Central memory CD8-positive, alpha-beta T cell (primary cell): Measurements from ENCODE around the gene CLEC2L.
"Not testable (repeated sequence)": the region's sequence is repeated elsewhere in the genome, so short reads cannot be mapped to it uniquely, and the experiment has no call there.

ENCODE experiments used
- ATAC-seq: fragments of 150-1000 bp; cut with Tn5 transposase; replicated peaks from 2 replicates; pipeline ENCODE4 v1.10.0; 2022; ENCODE audit warnings: mild to moderate bottlenecking, moderate FRiP score, moderate number of reproducible peaks; ENCODE audit not compliant: poor library complexity, severe bottlenecking; ENCODE audit errors: extremely low read depth
- DNase-seq, 2 donors: peaks; one replicate each; pipeline ENCODE4 v3.0.0; 2021; ENCODE audit warnings: low spot score in 2 of 2
- H3K27ac Mint-ChIP-seq: one replicate; pipeline ENCODE4 v1.8.0; 2022; ENCODE audit warnings: low read depth, mild to moderate bottlenecking, moderate library complexity, mixed read lengths
- H3K27me3 Mint-ChIP-seq: one replicate; pipeline ENCODE4 v1.8.0; 2022; ENCODE audit warnings: mixed read lengths
- H3K36me3 Mint-ChIP-seq: one replicate; pipeline ENCODE4 v1.8.0; 2022; ENCODE audit warnings: mild to moderate bottlenecking, moderate library complexity, mixed read lengths; ENCODE audit not compliant: insufficient read depth
- H3K4me1 Mint-ChIP-seq: one replicate; pipeline ENCODE4 v1.8.0; 2022; ENCODE audit warnings: mixed read lengths
- H3K4me3 Mint-ChIP-seq: one replicate; pipeline ENCODE4 v1.8.0; 2022; ENCODE audit warnings: mild to moderate bottlenecking, moderate library complexity, mixed read lengths
- H3K9me3 Mint-ChIP-seq: one replicate; pipeline ENCODE4 v1.8.0; 2022; ENCODE audit warnings: mixed read lengths

Gene CLEC2L

GRCh38 chr7:139544645-139545044 is 21.2 kb downstream of the CLEC2L start:
- ATAC-seq (no peak), DNase-seq (no peak)
- Mint-ChIP-seq H3K36me3 (no peaks in the 10 kb centered on the region), H3K4me1 (no peaks in the 10 kb centered on the region), H3K27ac (no peak overlapping the region), H3K9me3 (no peaks in the 10 kb centered on the region), H3K27me3 (no peaks in the 10 kb centered on the region), H3K4me3 (no peak overlapping the region)

GRCh38 chr7:139548302-139549028 is 25.0 kb downstream of the CLEC2L start:
- Mint-ChIP-seq H3K27ac (no peak overlapping the region), H3K9me3 (no peaks in the 10 kb centered on the region), H3K4me1 (no peaks in the 10 kb centered on the region), H3K36me3 (no peaks in the 10 kb centered on the region), H3K4me3 (no peak overlapping the region), H3K27me3 (peaks cover 4% of the 10 kb centered on the region)
- ATAC-seq (no peak), DNase-seq (no peak)

- not testable (repeated sequence) for DNase-seq, H3K4me3 Mint-ChIP-seq, H3K4me1 Mint-ChIP-seq, H3K27ac Mint-ChIP-seq, H3K36me3 Mint-ChIP-seq, ATAC-seq, H3K9me3 Mint-ChIP-seq
- H3K27me3 Mint-ChIP-seq, result peaks cover 48% of the 10 kb centered on the region
Measured at GRCh38 chr7:139553991-139554700, 30.7 kb downstream of the CLEC2L start.

GRCh38 chr7:139557857-139558581 is 34.5 kb downstream of the CLEC2L start:
- Mint-ChIP-seq H3K9me3 (peaks cover 5% of the 10 kb centered on the region), H3K27ac (no peak overlapping the region), H3K4me3 (no peak overlapping the region), H3K4me1 (no peaks in the 10 kb centered on the region), H3K27me3 (peaks cover 61% of the 10 kb centered on the region), H3K36me3 (no peaks in the 10 kb centered on the region)
- no peak for DNase-seq
- ATAC-seq, result no peak

- peaks cover 5% of the 10 kb centered on the region for H3K9me3 Mint-ChIP-seq
- H3K36me3 Mint-ChIP-seq, result no peaks in the 10 kb centered on the region
- H3K27ac Mint-ChIP-seq, result no peak overlapping the region
- no peak for ATAC-seq
- no peak for DNase-seq
- no peaks in the 10 kb centered on the region for H3K4me1 Mint-ChIP-seq
- H3K4me3 Mint-ChIP-seq, result no peak overlapping the region
- H3K27me3 Mint-ChIP-seq, result peaks cover 47% of the 10 kb centered on the region
Measured at GRCh38 chr7:139559364-139560105, 36.0 kb downstream of the CLEC2L start.

- H3K4me3 Mint-ChIP-seq, result no peak overlapping the region
- no peak overlapping the region for H3K27ac Mint-ChIP-seq
- ATAC-seq (no peak), DNase-seq (no peak)
- H3K4me1 Mint-ChIP-seq, result no peaks in the 10 kb centered on the region
- peaks cover 40% of the 10 kb centered on the region for H3K27me3 Mint-ChIP-seq
- H3K9me3 Mint-ChIP-seq, result peaks cover 5% of the 10 kb centered on the region
- H3K36me3 Mint-ChIP-seq, result no peaks in the 10 kb centered on the region
Measured at GRCh38 chr7:139560199-139560598, 36.7 kb downstream of the CLEC2L start.

GRCh38 chr7:139560678-139561077 is 37.2 kb downstream of the CLEC2L start:
- no peak overlapping the region for H3K27ac Mint-ChIP-seq
- peaks cover 5% of the 10 kb centered on the region for H3K9me3 Mint-ChIP-seq
- H3K27me3 Mint-ChIP-seq, result peaks cover 36% of the 10 kb centered on the region
- no peak for ATAC-seq
- no peaks in the 10 kb centered on the region for H3K4me1 Mint-ChIP-seq
- DNase-seq, result no peak
- no peaks in the 10 kb centered on the region for H3K36me3 Mint-ChIP-seq
- no peak overlapping the region for H3K4me3 Mint-ChIP-seq

- ATAC-seq (no peak), DNase-seq (no peak)
- no peak overlapping the region for H3K4me3 Mint-ChIP-seq
- peaks cover 29% of the 10 kb centered on the region for H3K27me3 Mint-ChIP-seq
- no peak overlapping the region for H3K27ac Mint-ChIP-seq
- peaks cover 5% of the 10 kb centered on the region for H3K9me3 Mint-ChIP-seq
- H3K4me1 Mint-ChIP-seq, result no peaks in the 10 kb centered on the region
- H3K36me3 Mint-ChIP-seq, result no peaks in the 10 kb centered on the region
Measured at GRCh38 chr7:139562491-139562890, 39.0 kb downstream of the CLEC2L start.

- no peaks in the 10 kb centered on the region for H3K4me1 Mint-ChIP-seq
- H3K27ac Mint-ChIP-seq, result no peak overlapping the region
- H3K4me3 Mint-ChIP-seq, result no peak overlapping the region
- H3K9me3 Mint-ChIP-seq, result peaks cover 5% of the 10 kb centered on the region
- H3K36me3 Mint-ChIP-seq, result peaks cover 1% of the 10 kb centered on the region
- H3K27me3 Mint-ChIP-seq, result peaks cover 24% of the 10 kb centered on the region
- ATAC-seq (no peak), DNase-seq (no peak)
Measured at GRCh38 chr7:139562961-139563565, 39.6 kb downstream of the CLEC2L start.

- Mint-ChIP-seq H3K36me3 (peaks cover 3% of the 10 kb centered on the region), H3K27me3 (peaks cover 16% of the 10 kb centered on the region), H3K9me3 (peaks cover 5% of the 10 kb centered on the region), H3K4me1 (no peaks in the 10 kb centered on the region), H3K27ac (no peak overlapping the region), H3K4me3 (no peak overlapping the region)
- no peak for ATAC-seq
- no peak for DNase-seq
Measured at GRCh38 chr7:139563856-139564255, 40.4 kb downstream of the CLEC2L start.

- ATAC-seq, result no peak
Measured at GRCh38 chr7:139566075-139566474, 42.6 kb downstream of the CLEC2L start.

More at GRCh38 chr7:139566075-139566474, 42.6 kb downstream of the CLEC2L start:
- Mint-ChIP-seq H3K4me1 (no peaks in the 10 kb centered on the region), H3K27me3 (no peaks in the 10 kb centered on the region), H3K4me3 (no peak overlapping the region), H3K9me3 (no peaks in the 10 kb centered on the region), H3K36me3 (peaks cover 5% of the 10 kb centered on the region), H3K27ac (peak overlapping the region; percentile 77)
- no peak for DNase-seq
